Immature natural killer cell (primary cell): Measurements from ENCODE around the gene PSMA6. TPM values are rescaled to one million over a fixed set of nuclear protein-coding genes. Genes with fewer than 3 reads are reported as not detected.

Experiments
- DNase-seq, 3 donors: peaks; one replicate each; pipeline ENCODE4 v3.0.0; 2022; ENCODE audit warnings: mixed read lengths in 1 of 3
- H3K27ac Mint-ChIP-seq, 6 donors: one replicate each; pipeline ENCODE4 v1.8.0; 2020; ENCODE audit warnings: mixed read lengths in 6 of 6, mild to moderate bottlenecking in 5 of 6, inconsistent platforms in 4 of 6, moderate library complexity in 3 of 6
- H3K27me3 Mint-ChIP-seq, 3 donors: one replicate each; pipeline ENCODE4 v1.8.0; 2020 to 2021; ENCODE audit warnings: low read depth in 3 of 3, mild to moderate bottlenecking in 3 of 3, mixed read lengths in 3 of 3, moderate library complexity in 3 of 3, inconsistent platforms in 1 of 3
- H3K36me3 Mint-ChIP-seq, 3 donors: one replicate each; pipeline ENCODE4 v1.8.0; 2020; ENCODE audit warnings: mixed read lengths in 3 of 3, inconsistent platforms in 2 of 3, mild to moderate bottlenecking in 2 of 3
- H3K4me1 Mint-ChIP-seq, 2 donors: one replicate each; pipeline ENCODE4 v1.8.0; 2020; ENCODE audit warnings: inconsistent platforms in 2 of 2, mild to moderate bottlenecking in 2 of 2, mixed read lengths in 2 of 2, moderate library complexity in 1 of 2
- H3K4me3 Mint-ChIP-seq, 5 donors: one replicate each; pipeline ENCODE4 v1.8.0; 2020; ENCODE audit warnings: mild to moderate bottlenecking in 5 of 5, mixed read lengths in 5 of 5, inconsistent platforms in 3 of 5, moderate library complexity in 3 of 5
- H3K9me3 Mint-ChIP-seq, 6 donors: one replicate each; pipeline ENCODE4 v1.8.0; 2020; ENCODE audit warnings: mild to moderate bottlenecking in 6 of 6, mixed read lengths in 6 of 6, inconsistent platforms in 4 of 6, moderate library complexity in 3 of 6
- polyA plus RNA-seq, 3 donors: library from polyadenylated mRNA; unstranded; fragments of 300-500 nt; fragmentation: Illumina TruSeq; gene quantifications; one replicate each; pipeline ENCODE4 v1.2.3, GENCODE V29; 2021

The PSMA6 gene
- polyA plus RNA-seq, 3 donors from 2014 or later, result 402 to 658 (median 537) TPM

DNA sequence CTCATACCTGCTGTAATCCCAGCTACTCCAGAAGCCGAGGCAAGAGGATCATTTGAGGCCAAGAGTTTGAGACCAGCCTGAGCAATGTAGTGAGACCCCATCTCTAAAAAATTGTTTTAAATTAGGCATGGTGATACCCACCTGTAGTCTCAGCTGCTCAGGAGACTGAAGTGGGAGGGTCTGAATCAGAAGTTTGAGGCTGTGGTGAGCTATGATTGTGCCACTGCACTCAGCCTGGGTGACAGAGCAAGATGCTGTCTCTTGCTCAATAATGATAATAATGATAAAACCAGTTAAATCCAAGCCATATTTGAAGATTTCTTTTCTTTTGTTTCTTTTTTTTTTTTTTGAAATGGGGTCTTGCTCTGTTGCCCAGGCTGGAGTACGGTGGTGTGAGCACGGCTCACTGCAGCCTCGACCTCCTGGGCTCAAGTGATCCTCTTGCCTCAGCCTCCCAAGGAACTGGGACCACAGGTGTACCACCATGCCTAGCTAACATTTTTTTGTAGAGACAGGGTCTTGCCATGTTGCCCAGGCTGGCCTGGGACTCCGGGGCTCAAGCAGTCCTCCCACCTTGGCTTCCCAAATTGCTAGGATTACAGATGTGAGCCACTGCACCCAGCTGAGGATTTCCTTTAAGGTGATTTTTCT lies 12.8 kb downstream of the PSMA6 start:
- DNase-seq, result no peak
- Mint-ChIP-seq H3K4me1 (peaks cover 45 to 48% of the 10 kb centered on the region in 2 donors), H3K27me3 (peaks cover 0 to 1% (median 0%) of the 10 kb centered on the region in 3 donors), H3K27ac (no peak overlapping the region), H3K36me3 (peaks cover 0 to 4% (median 4%) of the 10 kb centered on the region in 3 donors), H3K4me3 (no peak overlapping the region), H3K9me3 (no peaks in the 10 kb centered on the region)

DNA sequence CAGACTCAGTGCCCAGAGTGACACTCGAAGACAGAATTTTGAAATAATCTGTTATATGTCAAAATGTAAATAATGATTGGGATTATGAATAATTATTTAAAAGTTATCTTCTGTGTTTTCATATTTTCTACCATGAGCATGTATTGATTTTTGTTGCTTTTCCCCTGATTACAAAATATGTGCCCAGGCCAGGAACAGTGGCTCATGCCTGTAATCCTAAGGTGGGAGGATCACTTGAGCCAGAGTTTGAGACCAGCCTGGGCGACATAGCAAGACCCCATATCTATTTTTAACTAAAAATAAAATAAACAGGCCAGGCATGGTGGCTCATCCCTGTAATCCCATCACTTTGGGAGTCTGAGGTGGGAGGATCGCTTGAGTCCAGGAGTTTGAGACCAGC lies 13.5 kb downstream of the PSMA6 start:
- Mint-ChIP-seq H3K9me3 (no peaks in the 10 kb centered on the region), H3K27ac (peak overlapping the region in 2 of 6 donors; percentile 53 to 64), H3K4me3 (no peak overlapping the region), H3K4me1 (peaks cover 38 to 41% of the 10 kb centered on the region in 2 donors), H3K27me3 (peaks cover 0 to 1% (median 0%) of the 10 kb centered on the region in 3 donors), H3K36me3 (peaks cover under 1 to 8% (median 7%) of the 10 kb centered on the region in 3 donors)
- DNase-seq, result no peak

DNA sequence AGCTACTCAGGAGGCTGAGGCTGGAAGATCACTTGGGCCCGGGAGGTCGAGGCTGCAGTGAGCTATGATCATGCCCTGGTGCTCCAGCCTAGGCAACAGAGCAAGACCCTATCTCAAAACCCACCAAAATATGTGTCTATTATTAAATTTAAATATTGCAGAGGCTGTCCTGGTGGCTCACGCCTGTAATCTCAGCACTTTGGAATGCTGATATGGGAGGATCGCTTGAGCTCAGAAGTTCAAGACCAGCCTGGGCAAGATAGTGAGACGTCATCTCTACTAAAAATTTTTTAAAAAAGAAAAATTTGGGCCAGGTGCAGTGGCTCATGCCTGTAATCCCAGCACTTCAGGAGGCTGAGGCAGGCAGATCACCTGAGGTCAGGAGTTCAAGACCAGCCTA lies 13.9 kb downstream of the PSMA6 start:
- H3K4me3 Mint-ChIP-seq, result no peak overlapping the region
- peaks cover 6 to 13% (median 10%) of the 10 kb centered on the region in 3 donors for H3K36me3 Mint-ChIP-seq
- no peaks in the 10 kb centered on the region for H3K9me3 Mint-ChIP-seq

DNA sequence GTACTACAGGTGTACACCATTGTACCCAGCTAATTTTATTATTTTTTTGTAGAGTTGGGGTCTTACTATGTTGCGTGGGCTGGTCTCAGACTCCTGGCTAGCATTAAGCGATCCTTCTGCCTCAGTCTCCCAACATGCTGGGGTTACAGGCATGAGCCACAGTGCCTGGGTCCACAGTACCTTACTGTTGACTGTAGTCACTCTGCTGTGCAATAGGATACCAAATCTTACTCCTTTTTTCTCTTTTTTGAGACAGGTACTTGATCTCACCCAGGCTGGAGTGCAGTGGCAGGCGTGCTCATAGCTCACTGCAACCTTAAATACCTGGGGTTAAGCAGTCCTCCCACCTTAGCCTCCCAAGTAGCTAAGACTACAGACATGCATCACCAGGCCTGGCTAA lies 25.6 kb downstream of the PSMA6 start:
- H3K4me1 Mint-ChIP-seq, result peaks cover 10 to 12% of the 10 kb centered on the region in 2 donors
- no peaks in the 10 kb centered on the region for H3K27me3 Mint-ChIP-seq
- H3K9me3 Mint-ChIP-seq, result no peaks in the 10 kb centered on the region
- peak overlapping the region in 1 of 6 donors; percentile 22 for H3K27ac Mint-ChIP-seq
- no peak for DNase-seq
- H3K4me3 Mint-ChIP-seq, result no peak overlapping the region
- H3K36me3 Mint-ChIP-seq, result peaks cover 13 to 32% (median 23%) of the 10 kb centered on the region in 3 donors

More for the DNA sequence above, 13.9 kb downstream of the PSMA6 start:
- H3K4me1 Mint-ChIP-seq, result peaks cover 33 to 36% of the 10 kb centered on the region in 2 donors
- peaks cover 0 to 1% (median 0%) of the 10 kb centered on the region in 3 donors for H3K27me3 Mint-ChIP-seq
- H3K27ac Mint-ChIP-seq, result peak overlapping the region in 3 of 6 donors; percentile 32 to 64 (median 53)
- no peak for DNase-seq

DNA sequence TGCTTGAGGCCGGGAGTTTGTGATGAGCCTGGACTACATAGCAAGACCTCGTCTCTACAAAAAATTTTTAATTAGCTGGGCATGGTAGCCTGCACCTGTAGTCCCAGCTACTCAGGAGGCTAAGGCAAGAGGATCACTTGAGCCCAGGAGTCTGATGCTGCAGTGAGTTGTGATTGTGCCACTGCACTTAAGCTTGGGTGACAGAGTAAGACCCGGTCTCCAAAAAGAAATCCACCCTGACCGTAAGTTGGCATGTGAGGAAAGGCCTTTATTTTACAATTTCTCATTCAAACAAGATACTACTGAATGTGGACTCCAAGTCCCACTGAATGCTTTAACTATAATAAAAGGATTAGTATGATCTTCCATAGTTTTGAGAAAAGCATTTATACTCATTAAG lies 27.3 kb downstream of the PSMA6 start:
- Mint-ChIP-seq H3K27ac (peak overlapping the region in 3 of 6 donors; percentile 34 to 48 (median 47)), H3K36me3 (peaks cover 8 to 27% (median 20%) of the 10 kb centered on the region in 3 donors), H3K9me3 (no peaks in the 10 kb centered on the region), H3K4me3 (no peak overlapping the region), H3K4me1 (peaks cover 10 to 12% of the 10 kb centered on the region in 2 donors), H3K27me3 (no peaks in the 10 kb centered on the region)
- DNase-seq, result no peak

DNA sequence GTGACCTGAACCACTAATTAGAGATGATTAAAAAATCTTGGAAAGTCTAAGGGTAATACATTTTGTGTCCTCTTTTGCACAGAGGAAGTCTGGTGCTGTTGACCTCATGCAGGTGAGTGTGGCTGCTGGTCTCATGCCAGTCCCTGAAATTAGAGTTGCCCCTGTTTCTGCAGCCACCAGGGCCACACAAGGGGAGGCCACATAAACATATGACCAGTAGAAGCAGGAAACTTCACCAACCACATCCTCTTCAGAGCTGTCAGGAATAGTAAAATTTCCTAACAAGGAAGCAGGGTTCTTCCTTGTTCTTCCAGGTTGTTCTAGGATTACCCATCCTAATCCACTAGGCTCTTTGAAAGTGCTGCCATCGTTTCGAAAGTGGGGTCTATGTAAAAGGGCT lies 28.3 kb downstream of the PSMA6 start:
- H3K4me3 Mint-ChIP-seq, result no peak overlapping the region
- no peak for DNase-seq
- H3K9me3 Mint-ChIP-seq, result no peaks in the 10 kb centered on the region
- peaks cover 0 to 18% (median 13%) of the 10 kb centered on the region in 3 donors for H3K36me3 Mint-ChIP-seq
- H3K4me1 Mint-ChIP-seq, result peaks cover 10 to 12% of the 10 kb centered on the region in 2 donors
- H3K27me3 Mint-ChIP-seq, result no peaks in the 10 kb centered on the region
- peak overlapping the region in 4 of 6 donors; percentile 12 to 76 (median 39) for H3K27ac Mint-ChIP-seq

DNA sequence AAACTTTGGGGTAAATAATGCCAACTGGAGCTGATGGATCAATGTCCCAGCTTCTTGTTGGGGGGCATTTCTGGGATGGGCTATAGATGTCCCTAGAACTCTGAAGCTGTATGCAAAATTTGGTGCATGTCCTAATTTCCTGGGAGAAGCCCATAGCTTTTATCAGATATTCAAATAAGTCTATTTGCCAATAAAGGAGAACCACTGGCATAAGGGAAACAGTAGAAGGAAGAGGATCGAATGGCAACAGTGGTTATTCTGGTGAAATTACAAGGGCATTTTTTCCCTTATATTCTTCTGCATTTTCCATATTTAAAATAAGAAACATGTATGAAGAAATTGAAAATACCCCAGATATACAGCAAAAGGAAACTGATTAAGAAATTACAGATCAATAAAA lies 34.2 kb downstream of the PSMA6 start:
- H3K36me3 Mint-ChIP-seq, result peaks cover 0 to 4% (median 0%) of the 10 kb centered on the region in 3 donors
- H3K4me1 Mint-ChIP-seq, result peaks cover 0 to 1% of the 10 kb centered on the region in 2 donors
- DNase-seq, result no peak
- no peaks in the 10 kb centered on the region for H3K9me3 Mint-ChIP-seq
- H3K4me3 Mint-ChIP-seq, result no peak overlapping the region
- H3K27me3 Mint-ChIP-seq, result no peaks in the 10 kb centered on the region
- H3K27ac Mint-ChIP-seq, result no peak overlapping the region

DNA sequence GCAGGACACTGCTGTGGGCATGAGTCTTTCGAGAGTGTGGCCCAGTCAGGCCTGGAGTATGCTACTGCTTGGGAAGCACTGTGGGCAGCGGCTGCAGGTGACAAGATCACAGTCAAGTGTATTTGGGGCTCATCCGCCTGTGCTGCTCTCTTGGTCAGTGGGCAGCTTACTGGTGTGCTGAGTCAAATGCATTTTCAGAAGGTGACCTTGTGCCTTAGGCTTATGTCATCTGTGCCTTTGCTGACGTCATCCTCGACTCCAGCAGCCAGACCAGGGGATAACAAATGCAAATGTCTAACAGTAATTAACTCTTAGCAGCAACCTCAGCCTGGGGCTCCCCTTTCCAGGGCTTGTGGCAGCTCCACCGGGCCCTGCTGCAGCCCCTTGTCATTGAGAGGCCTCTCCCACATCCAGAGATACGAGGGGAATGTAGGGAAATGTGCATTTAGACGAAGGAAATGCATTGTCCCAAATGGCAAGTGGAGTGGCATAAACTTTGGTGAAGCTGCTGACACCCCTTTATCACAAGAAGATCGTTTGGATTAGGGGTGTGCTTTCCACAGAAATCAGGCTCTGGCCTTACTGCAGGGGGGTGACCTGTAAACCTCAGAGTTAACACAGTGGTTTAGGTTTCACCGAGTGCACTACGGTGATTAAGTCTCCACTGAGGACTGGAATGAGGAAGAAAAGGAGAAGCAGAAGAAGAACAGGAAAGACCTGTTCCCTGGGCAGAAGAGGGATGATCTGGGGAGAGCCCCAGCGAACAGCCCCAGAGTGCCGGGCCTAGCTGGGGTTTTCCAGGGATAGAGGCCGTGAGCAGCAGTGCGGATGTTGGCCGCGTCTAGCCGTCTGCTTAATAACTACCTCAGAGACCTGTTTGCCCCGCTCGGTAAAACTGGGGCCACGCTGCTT lies 39.7 kb downstream of the PSMA6 start:
- H3K4me3 Mint-ChIP-seq, result peak overlapping the region; percentile 24 to 83 (median 79)
- DNase-seq, result peak in 2 of 3 donors; percentile 9 to 19

DNA sequence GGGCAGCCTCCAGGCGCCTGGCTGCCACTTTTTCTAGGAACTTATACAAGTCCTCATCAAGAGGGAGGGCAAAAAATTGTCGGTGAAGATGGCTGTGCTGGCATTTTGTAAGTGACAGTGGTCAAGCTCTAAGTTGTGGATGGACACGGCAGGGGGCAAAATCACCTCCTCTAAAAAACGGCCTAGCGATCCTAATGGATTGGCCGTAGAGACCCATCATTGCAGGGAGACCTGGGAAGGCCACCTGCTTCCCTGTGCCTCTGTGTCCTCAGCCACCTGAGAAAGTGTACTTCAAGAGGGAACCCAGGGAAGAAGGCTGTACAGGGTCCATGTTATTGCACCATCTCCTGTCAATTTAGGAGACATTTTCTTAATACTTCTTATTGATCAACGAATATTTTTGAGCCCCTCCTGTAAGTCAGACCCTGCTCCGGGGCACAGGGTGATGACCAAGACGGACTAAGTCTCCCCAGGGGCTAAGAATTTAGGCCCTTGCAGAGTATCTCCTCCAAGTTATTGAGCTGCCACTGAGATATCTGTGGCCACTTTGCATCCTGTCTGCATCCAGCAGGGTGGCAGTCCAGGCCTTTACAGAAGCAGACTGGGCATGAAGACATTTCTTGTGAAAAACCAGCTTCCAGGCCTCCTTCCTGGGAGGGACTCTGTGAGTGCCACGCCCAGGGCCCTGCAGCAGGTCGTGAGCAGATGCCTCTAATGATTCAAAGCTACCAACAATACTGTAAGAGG lies 40.5 kb downstream of the PSMA6 start:
- Mint-ChIP-seq H3K4me1 (peaks cover 45 to 54% of the 10 kb centered on the region in 2 donors), H3K27me3 (peaks cover 2 to 10% (median 4%) of the 10 kb centered on the region in 3 donors), H3K36me3 (peaks cover 0 to 3% (median 0%) of the 10 kb centered on the region in 3 donors), H3K9me3 (no peaks in the 10 kb centered on the region), H3K4me3 (peak overlapping the region; percentile 78 to 83 (median 82)), H3K27ac (peak overlapping the region; percentile 93 to 98 (median 96))
- peak in 1 of 3 donors; percentile 30 for DNase-seq

More for the DNA sequence above, 39.7 kb downstream of the PSMA6 start:
- Mint-ChIP-seq H3K27ac (peak overlapping the region; percentile 93 to 98 (median 96)), H3K36me3 (peaks cover 0 to 4% (median 0%) of the 10 kb centered on the region in 3 donors), H3K9me3 (no peaks in the 10 kb centered on the region), H3K4me1 (peaks cover 41 to 49% of the 10 kb centered on the region in 2 donors), H3K27me3 (peaks cover 2 to 10% (median 4%) of the 10 kb centered on the region in 3 donors)

DNA sequence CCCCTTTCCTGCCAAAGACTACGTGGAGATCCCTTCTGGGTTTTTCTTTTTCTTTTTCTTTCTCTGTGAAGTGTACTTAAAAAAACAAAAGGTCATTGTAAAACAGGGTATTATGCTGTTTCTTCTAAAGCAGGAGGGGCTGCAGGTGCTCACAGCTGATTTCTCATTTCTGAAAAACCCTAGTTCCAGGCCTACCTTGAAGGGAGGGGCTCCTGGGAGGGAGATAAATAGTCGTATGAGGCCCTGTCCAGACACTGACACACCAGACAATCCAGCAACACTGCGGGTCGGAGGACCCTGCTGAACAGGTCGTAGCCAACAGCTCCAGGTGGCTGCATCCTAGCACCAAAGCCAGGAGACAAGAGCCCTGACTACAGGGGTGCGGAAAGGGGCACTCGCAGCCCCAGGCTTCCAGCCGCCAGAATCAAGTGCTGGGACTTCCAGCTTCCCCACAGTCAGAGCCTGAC lies 41.1 kb downstream of the PSMA6 start:
- DNase-seq, result peak in 1 of 3 donors; percentile 25
- Mint-ChIP-seq H3K36me3 (no peaks in the 10 kb centered on the region), H3K27ac (peak overlapping the region; percentile 93 to 98 (median 96)), H3K4me3 (peak overlapping the region; percentile 78 to 83 (median 82)), H3K9me3 (no peaks in the 10 kb centered on the region), H3K27me3 (peaks cover 2 to 10% (median 4%) of the 10 kb centered on the region in 3 donors), H3K4me1 (peaks cover 45 to 54% of the 10 kb centered on the region in 2 donors)

DNA sequence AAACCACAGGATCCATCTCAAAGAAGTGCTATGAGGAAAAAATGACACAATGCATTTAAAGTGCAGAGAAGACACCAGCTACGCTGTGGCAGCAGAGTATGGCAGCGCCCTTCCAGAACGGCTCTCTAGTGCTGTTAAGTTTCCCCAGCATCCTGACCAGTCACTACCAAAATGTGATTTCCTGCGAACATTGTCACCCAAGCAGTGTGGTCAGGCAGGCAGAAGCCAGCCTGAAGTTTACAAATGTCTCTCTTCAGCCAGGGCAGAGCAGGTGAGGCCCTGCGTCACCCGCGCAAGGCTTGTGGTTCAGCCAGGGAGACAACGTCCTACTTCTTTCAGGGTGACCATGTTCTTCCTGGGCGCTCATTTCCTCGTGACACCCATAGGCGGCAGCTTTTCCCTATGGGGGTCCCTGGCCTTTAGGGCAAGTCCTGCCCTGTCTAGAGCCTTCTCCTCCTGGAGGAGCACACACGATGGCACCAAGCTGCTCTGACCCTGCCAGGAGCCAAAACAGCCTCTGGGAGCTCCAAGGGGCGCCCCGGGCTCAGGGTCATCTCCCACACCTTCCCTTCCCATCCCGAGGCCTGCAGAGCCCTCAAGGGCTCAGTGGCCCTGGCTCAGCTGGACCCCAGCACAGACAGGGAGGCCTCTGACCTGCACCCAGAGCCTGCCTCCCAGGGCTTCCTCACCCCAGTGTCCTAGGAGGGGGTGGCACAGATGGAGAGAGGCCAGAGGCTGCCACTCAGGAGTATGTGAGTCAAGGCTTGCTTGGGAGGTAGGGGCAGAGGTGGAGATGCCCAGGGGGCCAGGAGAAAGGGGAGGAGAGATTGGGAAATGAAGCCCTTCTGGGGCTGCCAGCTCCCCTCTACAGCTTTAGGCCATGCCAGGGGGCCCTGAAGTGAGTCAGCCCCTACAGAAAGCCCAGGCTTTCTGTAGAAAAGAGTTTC lies 41.9 kb downstream of the PSMA6 start:
- Mint-ChIP-seq H3K4me1 (peaks cover 45 to 54% of the 10 kb centered on the region in 2 donors), H3K27ac (peak overlapping the region; percentile 93 to 98 (median 96)), H3K27me3 (peaks cover 2 to 10% (median 4%) of the 10 kb centered on the region in 3 donors), H3K9me3 (no peaks in the 10 kb centered on the region), H3K36me3 (no peaks in the 10 kb centered on the region), H3K4me3 (peak overlapping the region; percentile 60 to 83 (median 82))
- peak; percentile 82 to 83 (median 82) for DNase-seq

DNA sequence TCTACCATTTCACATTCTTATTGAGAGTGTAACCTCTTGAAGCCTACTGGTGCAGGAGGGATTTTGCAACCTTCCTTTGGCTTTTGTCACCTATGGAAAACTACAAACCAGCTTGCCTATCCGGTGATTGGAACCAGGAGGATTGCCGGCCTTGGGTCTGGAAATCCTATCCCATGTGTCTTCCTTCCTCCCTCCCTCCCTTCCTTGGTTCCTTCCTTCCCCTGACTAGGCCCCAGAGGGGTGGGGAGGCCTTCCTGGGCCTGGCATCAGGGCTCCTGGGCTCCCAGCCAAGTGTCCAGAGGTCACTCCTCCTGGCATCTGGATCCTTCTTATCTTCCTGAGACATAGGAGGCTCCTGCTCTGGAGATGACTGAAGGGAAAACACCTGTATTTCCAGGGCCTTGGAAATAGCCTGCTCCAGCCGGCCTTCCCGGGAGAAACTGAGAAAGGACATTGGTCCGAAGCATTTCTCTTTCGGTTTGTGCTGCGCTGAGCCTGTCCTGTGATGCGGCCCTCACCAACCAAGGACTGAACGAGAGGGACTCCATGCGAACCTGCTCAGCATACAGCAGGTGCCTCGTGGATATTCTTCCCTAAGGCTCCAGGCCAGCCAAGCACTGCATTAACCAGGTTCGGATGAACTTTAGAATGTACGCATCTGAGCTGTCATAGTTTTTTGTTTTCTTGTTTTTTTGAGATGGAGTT lies 43.4 kb downstream of the PSMA6 start:
- Mint-ChIP-seq H3K27ac (peak overlapping the region; percentile 93 to 98 (median 96)), H3K27me3 (peaks cover 2 to 10% (median 4%) of the 10 kb centered on the region in 3 donors), H3K36me3 (no peaks in the 10 kb centered on the region), H3K4me3 (peak overlapping the region in 2 of 5 donors; percentile 13 to 14), H3K4me1 (peaks cover 56 to 64% of the 10 kb centered on the region in 2 donors), H3K9me3 (no peaks in the 10 kb centered on the region)
- no peak for DNase-seq
